Osteoblast (primary cell): ENCODE results near the gene LRP2BP. TPM values are rescaled to one million over a fixed set of nuclear protein-coding genes. Genes with fewer than 3 reads are reported as not detected.
"Not testable (repeated sequence)": the region's sequence is repeated elsewhere in the genome, so short reads cannot be mapped to it uniquely, and the experiment has no call there.

Experiments used
- DNase-seq: peaks from one replicate; pipeline ENCODE4 v3.0.0; 2011; ENCODE audit warnings: low spot score, mixed read lengths; ENCODE audit not compliant: insufficient read length; ENCODE audit errors: missing footprints
- H2AFZ ChIP-seq: 2 replicates; pipeline ENCODE4 v1.6.0; 2011; ENCODE audit warnings: mild to moderate bottlenecking, low read length
- H3K27ac ChIP-seq: 2 replicates; pipeline ENCODE4 v1.5.1; 2011; ENCODE audit warnings: mild to moderate bottlenecking, low read depth, low read length, moderate library complexity
- H3K27me3 ChIP-seq: 2 replicates; pipeline ENCODE4 v1.6.0; 2012; ENCODE audit warnings: mild to moderate bottlenecking, control low read depth, inconsistent platforms, low read length, moderate library complexity; ENCODE audit not compliant: insufficient read depth
- H3K36me3 ChIP-seq: 2 replicates; pipeline ENCODE4 v1.5.1; 2011; ENCODE audit warnings: mild to moderate bottlenecking, low read length, control low read depth, moderate library complexity; ENCODE audit not compliant: insufficient read depth
- H3K4me1 ChIP-seq: 2 replicates; pipeline ENCODE4 v1.5.1; 2011; ENCODE audit warnings: mild to moderate bottlenecking, low read length, control low read depth, moderate library complexity; ENCODE audit not compliant: insufficient read depth
- H3K4me2 ChIP-seq: 2 replicates; pipeline ENCODE4 v1.6.0; 2011; ENCODE audit warnings: mild to moderate bottlenecking, low read length; ENCODE audit not compliant: insufficient read depth
- H3K4me3 ChIP-seq: fragments of 200-600 bp; sonication (generic); 3 replicates; pipeline ENCODE4 v1.5.1; 2012; ENCODE audit warnings: mild to moderate bottlenecking, low read length, inconsistent platforms; ENCODE audit not compliant: insufficient read depth
- H3K79me2 ChIP-seq: 2 replicates; pipeline ENCODE4 v1.6.0; 2012; ENCODE audit warnings: mild to moderate bottlenecking, low read length, control low read depth, inconsistent platforms; ENCODE audit not compliant: insufficient read depth
- H3K9me3 ChIP-seq: 2 replicates; pipeline ENCODE4 v1.5.1; 2011; ENCODE audit warnings: low read depth, low read length, control low read depth
- H4K20me1 ChIP-seq: 2 replicates; pipeline ENCODE4 v1.6.0; 2012; ENCODE audit warnings: mild to moderate bottlenecking, low read length, control low read depth; ENCODE audit not compliant: insufficient read depth
- CTCF ChIP-seq: IDR thresholded peaks from 2 replicates; pipeline ENCODE4 v1.5.1; 2011; ENCODE audit warnings: mild to moderate bottlenecking, low read depth, low read length, moderate library complexity; ENCODE audit errors: extremely low read depth
- total RNA-seq: library from RNA; depleted of rRNA; stranded (reverse); fragments of >200 nt; gene quantifications from 2 replicates; pipeline ENCODE4 v1.2.3, GENCODE V29; 2012

Gene LRP2BP
- total RNA-seq, 1 donor: 1.4 TPM

- Histone ChIP-seq H3K4me1 (no peaks in the 10 kb centered on the region), H2AFZ (no peak overlapping the region), H3K79me2 (no peaks in the 10 kb centered on the region), H3K27me3 (no peaks in the 10 kb centered on the region), H4K20me1 (no peaks in the 10 kb centered on the region), H3K4me2 (no peak overlapping the region), H3K4me3 (no peak overlapping the region), H3K27ac (no peak overlapping the region), H3K9me3 (no peaks in the 10 kb centered on the region), H3K36me3 (peaks cover 34% of the 10 kb centered on the region)
- TF ChIP-seq CTCF: no peak
- DNase-seq: no peak
Observed at GRCh38 chr4:185369731-185370130, 26.0 kb downstream of the LRP2BP start.

- no peaks in the 10 kb centered on the region for H3K9me3 ChIP-seq
- H3K4me3 ChIP-seq: no peak overlapping the region
- H3K4me1 ChIP-seq: peaks cover 3% of the 10 kb centered on the region
- no peak overlapping the region for H3K27ac ChIP-seq
- TF ChIP-seq CTCF: no peak
- H3K27me3 ChIP-seq: no peaks in the 10 kb centered on the region
- DNase-seq: no peak
- H3K36me3 ChIP-seq: peaks cover 9% of the 10 kb centered on the region
- H3K4me2 ChIP-seq: no peak overlapping the region
- no peaks in the 10 kb centered on the region for H3K79me2 ChIP-seq
- H4K20me1 ChIP-seq: no peaks in the 10 kb centered on the region
- no peak overlapping the region for H2AFZ ChIP-seq
Observed at GRCh38 chr4:185364886-185365285, 30.8 kb downstream of the LRP2BP start.

GRCh38 chr4:185363251-185363650 is 32.5 kb downstream of the LRP2BP start:
- Histone ChIP-seq H2AFZ (no peak overlapping the region), H3K79me2 (no peaks in the 10 kb centered on the region), H3K4me2 (no peak overlapping the region), H3K27ac (no peak overlapping the region), H3K27me3 (no peaks in the 10 kb centered on the region), H3K4me1 (peaks cover 18% of the 10 kb centered on the region), H3K9me3 (no peaks in the 10 kb centered on the region), H3K4me3 (no peak overlapping the region), H4K20me1 (no peaks in the 10 kb centered on the region), H3K36me3 (peaks cover 9% of the 10 kb centered on the region)
- no peak for TF ChIP-seq CTCF
- DNase-seq: no peak

GRCh38 chr4:185362570-185362969 is 33.2 kb downstream of the LRP2BP start:
- H3K4me2 ChIP-seq, H3K27me3 ChIP-seq, DNase-seq, H3K9me3 ChIP-seq, H3K79me2 ChIP-seq, H2AFZ ChIP-seq, H3K4me3 ChIP-seq, H4K20me1 ChIP-seq, H3K27ac ChIP-seq: not testable (repeated sequence)
- peaks cover 12% of the 10 kb centered on the region for H3K36me3 ChIP-seq
- peaks cover 25% of the 10 kb centered on the region for H3K4me1 ChIP-seq
